Skin of body (tissue), 2 donors: ENCODE measurements around the gene PDE6C. TPM values are rescaled to one million over a fixed set of nuclear protein-coding genes. Genes with fewer than 3 reads are reported as not detected.

Source experiments
- DNase-seq: peaks from one replicate; lab custom pipeline; 2025; lab: John Stamatoyannopoulos, UW
- total RNA-seq: library from RNA; depleted of rRNA; stranded (reverse); fragments of >200 nt; gene quantifications from one replicate; pipeline ENCODE4 v1.2.3, GENCODE V29; 2014

PDE6C gene
- total RNA-seq, 1 donor from 2014 or later = not detected

- peak; percentile 60 for DNase-seq
These were observed 89.5 kb downstream of the PDE6C start for GRCh38 chr10:93701866-93702209.

GRCh38 chr10:93702210-93703001 lies 90.1 kb downstream of the PDE6C start, which contains the start of gene FRA10AC1:
Gene FRA10AC1 (minus strand): TSS chr10:93702592. CDS start chr10:93700106, 2,486 bp downstream.
- peak; percentile 98 for DNase-seq

DNA sequence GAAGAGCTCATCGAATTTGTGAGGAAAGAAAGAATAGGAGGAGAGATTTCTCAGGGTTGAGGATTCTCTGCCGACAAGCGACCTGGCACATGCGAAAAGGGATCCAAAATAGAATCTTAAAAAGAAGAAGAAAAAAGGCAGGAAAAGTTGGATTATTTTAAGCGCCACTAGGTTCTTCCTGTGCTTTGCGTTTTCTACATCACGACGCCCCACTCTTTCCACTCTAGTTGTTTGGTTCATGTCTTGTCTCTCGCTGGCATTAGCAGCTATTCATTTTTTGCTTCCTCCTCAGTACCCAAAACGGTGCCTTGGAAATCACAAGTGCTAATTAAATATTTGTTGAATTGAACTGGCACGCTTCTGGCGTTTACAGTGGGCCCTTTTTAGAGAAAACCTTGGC lies 90.7 kb downstream of the PDE6C start:
- DNase-seq = peak; percentile 19

DNA sequence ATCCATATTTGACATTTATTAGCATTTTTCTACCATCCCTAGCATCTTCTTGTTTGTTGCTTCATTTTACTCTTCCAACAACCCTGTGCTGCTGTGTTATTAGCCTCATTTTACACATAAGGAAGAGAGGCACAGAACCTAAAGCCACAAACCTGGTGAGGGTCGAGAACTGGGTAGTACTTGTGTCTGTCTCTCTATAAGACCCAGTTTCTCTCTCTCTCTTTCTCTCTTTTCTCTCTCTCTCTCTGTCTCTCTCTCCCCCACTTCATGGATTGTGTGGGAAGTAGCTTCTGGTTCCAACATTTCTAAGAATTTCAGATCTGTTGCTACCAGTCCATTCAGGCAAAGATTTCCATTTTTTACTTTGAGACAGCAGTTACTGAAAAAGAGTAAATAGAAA lies 91.5 kb downstream of the PDE6C start:
- DNase-seq = no peak

DNA sequence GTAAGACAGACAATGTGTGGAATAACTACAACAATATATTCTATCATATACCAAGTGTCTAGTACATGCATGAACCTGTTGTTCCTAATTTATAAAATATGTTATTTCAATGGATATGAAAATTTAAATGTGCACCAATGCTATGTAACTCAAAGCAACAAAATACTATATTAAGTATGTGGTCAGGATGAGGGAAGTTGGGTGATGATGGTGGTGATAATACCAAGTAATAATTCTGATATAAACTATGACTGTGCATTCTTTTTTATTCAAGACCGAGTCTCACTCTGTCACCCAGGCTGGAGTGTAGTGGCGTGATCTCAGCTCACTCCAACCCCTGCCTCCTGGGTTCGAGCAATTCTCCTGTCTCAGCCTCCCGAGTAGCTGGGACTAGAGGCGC lies 92.1 kb downstream of the PDE6C start:
- DNase-seq = no peak

- no peak for DNase-seq
These were observed 95.3 kb downstream of the PDE6C start for GRCh38 chr10:93707623-93708022.

DNA sequence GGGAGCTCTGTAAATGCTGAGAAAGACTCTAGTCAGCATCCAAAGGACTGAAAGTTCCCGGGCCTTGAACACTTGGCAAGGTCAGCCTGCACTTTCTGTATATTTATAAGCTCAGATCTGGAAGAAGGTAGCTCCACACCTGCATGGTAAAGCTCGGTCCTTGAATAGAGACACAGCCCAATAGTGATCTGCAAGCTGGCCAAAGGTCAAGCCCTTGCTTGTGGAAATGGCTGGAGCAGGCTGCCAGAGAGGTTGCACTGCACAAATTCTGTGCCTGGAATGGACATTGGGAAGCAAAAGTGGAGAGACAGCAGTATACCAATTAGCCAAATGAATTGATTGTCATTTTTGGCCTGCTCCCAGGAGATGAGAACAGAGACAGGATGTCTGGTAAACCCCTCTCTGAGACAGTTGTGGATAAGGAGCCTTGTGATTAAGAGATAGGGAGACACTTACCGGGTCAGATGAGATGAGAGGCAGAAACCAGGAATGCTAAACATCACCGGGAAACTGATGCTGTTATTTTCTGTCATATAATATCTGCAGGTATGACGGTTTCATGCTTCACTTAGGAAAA lies 98.1 kb downstream of the PDE6C start:
- DNase-seq = no peak

- no peak for DNase-seq
These were observed 99.6 kb downstream of the PDE6C start for GRCh38 chr10:93711891-93712290.

DNA sequence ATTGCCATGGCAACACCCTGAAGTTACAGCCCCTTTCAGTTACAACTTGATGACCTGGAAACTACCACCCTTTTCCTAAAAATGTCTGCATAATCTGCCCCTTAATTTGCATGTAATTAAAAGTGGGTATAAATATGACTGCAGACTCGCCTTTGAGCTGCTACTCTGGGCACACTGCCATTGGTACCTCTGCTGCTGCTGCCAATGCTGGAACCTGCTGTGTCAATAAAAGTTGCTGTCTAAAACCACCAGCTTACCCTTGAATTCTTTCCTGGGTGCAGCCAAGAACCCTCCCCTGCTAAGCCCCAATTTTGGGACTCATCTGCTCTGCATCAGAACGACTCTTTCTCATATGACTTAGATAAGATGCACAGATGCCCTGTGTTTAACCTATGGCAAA lies 100.3 kb downstream of the PDE6C start:
- DNase-seq = no peak

- no peak for DNase-seq
These were observed 103.0 kb downstream of the PDE6C start for GRCh38 chr10:93715345-93715744.

Other genes with a start within 250 kb of the PDE6C start
- gene MYOF, start 130.2 kb upstream of the PDE6C start, total RNA-seq = 90.4 TPM
- gene CEP55, start 115.9 kb upstream of the PDE6C start, total RNA-seq = 7.8 TPM
- 1.6 TPM for gene FFAR4, start 45.9 kb upstream of the PDE6C start, total RNA-seq
- 55.5 TPM for gene RBP4, start 11.3 kb upstream of the PDE6C start, total RNA-seq
- gene FRA10AC1, start 90.1 kb downstream of the PDE6C start, total RNA-seq = 30.9 TPM
- gene LGI1, start 145.4 kb downstream of the PDE6C start, total RNA-seq = 2.6 TPM